ENCODE data around the gene GNB1L.

The GNB1L gene

GRCh38 chr22:19745155-19746101 is 109.2 kb downstream of the GNB1L start:
- no peak for DNase-seq

- DNase-seq: no peak
Observed at GRCh38 chr22:19744350-19745006, 110.2 kb downstream of the GNB1L start.

- DNase-seq: no peak
Observed at GRCh38 chr22:19743651-19744050, 111.0 kb downstream of the GNB1L start.

GRCh38 chr22:19743081-19743480 is 111.6 kb downstream of the GNB1L start:
- DNase-seq: no peak

- DNase-seq: no peak
Observed at GRCh38 chr22:19742160-19743066, 112.3 kb downstream of the GNB1L start.

GRCh38 chr22:19741053-19741452 is 113.6 kb downstream of the GNB1L start:
- DNase-seq: no peak

GRCh38 chr22:19740586-19740985 is 114.1 kb downstream of the GNB1L start:
- DNase-seq: no peak

GRCh38 chr22:19739911-19740449 is 114.7 kb downstream of the GNB1L start:
- DNase-seq: no peak

- no peak for DNase-seq
Observed at GRCh38 chr22:19739448-19739895, 115.2 kb downstream of the GNB1L start.

- DNase-seq: no peak
Observed at GRCh38 chr22:19738664-19739447, 115.8 kb downstream of the GNB1L start.

GRCh38 chr22:19737846-19738663 is 116.6 kb downstream of the GNB1L start:
- DNase-seq: no peak

- DNase-seq: no peak
Observed at GRCh38 chr22:19735665-19736510, 118.8 kb downstream of the GNB1L start.

GRCh38 chr22:19734837-19735382 is 119.8 kb downstream of the GNB1L start:
- no peak for DNase-seq

- DNase-seq: no peak
Observed at GRCh38 chr22:19734163-19734562, 120.5 kb downstream of the GNB1L start.

GRCh38 chr22:19733755-19734154 is 120.9 kb downstream of the GNB1L start:
- DNase-seq: no peak
